HepG2 (cell line): ENCODE measurements around the gene RNU6-1. TPM values are rescaled to one million over a fixed set of nuclear protein-coding genes. Genes with fewer than 3 reads are reported as not detected.

Source experiments
- ATAC-seq: fragments of 200-7000 bp; cut with Tn5 transposase; 3 replicates; pipeline ENCODE4 v1.9.1; 2020; ENCODE audit warnings: mild to moderate bottlenecking, moderate library complexity
- BruUV-seq: library from RNA; stranded (reverse); fragments of 400-500 nt; replicated peaks from 2 replicates; lab custom pipeline; 2021; lab: Mats Ljungman, UMichigan
- CTCF ChIA-PET: fragments of 300-600 bp; formaldehyde crosslinking; extraction: SDS; loops from one replicate; lab custom pipeline; 2021; ENCODE audit warnings: low total read pairs, inconsistent platforms, low intra/inter-chr PET ratio; lab: Yijun Ruan, JAX
- POLR2A ChIA-PET: fragments of 350-600 bp; sonication (Branson Sonifier 250); formaldehyde crosslinking; loops from one replicate; lab custom pipeline; 2020; ENCODE audit warnings: antibody characterized with exemption, inconsistent platforms; lab: Yijun Ruan, JAX
- DNase-seq: peaks from one replicate; pipeline ENCODE4 v3.0.0-alpha.2; 2015; ENCODE audit warnings: low spot score
- FAIRE-seq: peaks from 3 replicates; lab custom pipeline; 2011; peaks lifted over from hg19 to GRCh38; lab: Jason Lieb, UNC
- H2AFZ ChIP-seq: one replicate; pipeline ENCODE4 v1.6.1; 2011; ENCODE audit warnings: low read length, inconsistent platforms
- H3K27ac ChIP-seq: fragments of 300-600 bp; 3 replicates; pipeline ENCODE4 v1.8.0; 2011; ENCODE audit warnings: mixed run types, mild to moderate bottlenecking, mixed read lengths, low read length, inconsistent platforms; ENCODE audit not compliant: insufficient read depth; ENCODE audit errors: extremely low read length
- H3K27me3 ChIP-seq, 2 experiments: fragments of 200-600 bp in 1 of 2; 2 replicates in 1 of 2; 3 replicates in 1 of 2; pipeline versions ENCODE4 v1.6.0 to v1.8.0; 2011; ENCODE audit warnings: low read length in 2 of 2, mild to moderate bottlenecking in 2 of 2, moderate library complexity in 2 of 2, inconsistent platforms in 1 of 2; ENCODE audit not compliant: insufficient read depth in 2 of 2, control insufficient read depth in 1 of 2
- H3K36me3 ChIP-seq, 2 experiments: fragments of 200-600 bp in 1 of 2; replicated peaks in 1 of 2; 2 replicates in 1 of 2; 3 replicates in 1 of 2; pipeline versions ENCODE4 v1.5.1 to v1.8.0; 2011; ENCODE audit warnings: low read length in 2 of 2, inconsistent platforms in 1 of 2; ENCODE audit not compliant: insufficient read depth in 2 of 2, control insufficient read depth in 1 of 2
- H3K4me1 ChIP-seq: 2 replicates; pipeline ENCODE4 v1.5.1; 2012; ENCODE audit warnings: low read length, inconsistent platforms; ENCODE audit not compliant: insufficient read depth
- H3K4me2 ChIP-seq: 2 replicates; pipeline ENCODE4 v1.6.0; 2011; ENCODE audit warnings: low read depth, low read length, inconsistent platforms
- H3K4me3 ChIP-seq, 3 experiments: fragments of 200-600 bp in 1 of 3; sonication (generic), shearing (Covaris generic) in 1 of 3; replicated peaks in 1 of 3; 2 replicates each; pipeline ENCODE4 v1.5.1; 2011 to 2016; ENCODE audit warnings: low read length in 3 of 3, inconsistent platforms in 2 of 3, low read depth in 2 of 3, mild to moderate bottlenecking in 2 of 3, control low read depth in 1 of 3, mixed read lengths in 1 of 3; ENCODE audit not compliant: insufficient read depth in 1 of 3
- H3K79me2 ChIP-seq: one replicate; pipeline ENCODE4 v1.6.1; 2011; ENCODE audit warnings: low read length, inconsistent platforms; ENCODE audit not compliant: insufficient read depth
- H3K9ac ChIP-seq: 2 replicates; pipeline ENCODE4 v1.6.0; 2011; ENCODE audit warnings: mild to moderate bottlenecking, low read depth, low read length, inconsistent platforms; ENCODE audit not compliant: insufficient read depth
- H3K9me3 ChIP-seq: 2 replicates; pipeline ENCODE4 v1.5.1; 2012; ENCODE audit warnings: mild to moderate bottlenecking, low read length
- H4K20me1 ChIP-seq: 2 replicates; pipeline ENCODE4 v1.6.0; 2011; ENCODE audit warnings: inconsistent platforms, mild to moderate bottlenecking, low read length, moderate library complexity; ENCODE audit not compliant: insufficient read depth
- CSRNP1 ChIP-seq: sonication (generic); formaldehyde crosslinking; IDR thresholded peaks from 2 replicates; pipeline ENCODE4 v1.8.1; 2023; ENCODE audit warnings: mild to moderate bottlenecking, missing genetic modification reagents
- DNMT1 ChIP-seq: sonication (generic); formaldehyde crosslinking; IDR thresholded peaks from 2 replicates; pipeline ENCODE4 v1.5.1; 2020; ENCODE audit warnings: mild to moderate bottlenecking, missing genetic modification reagents
- ELF4 ChIP-seq: sonication (generic); formaldehyde crosslinking; IDR thresholded peaks from 2 replicates; pipeline ENCODE4 v1.5.0; 2020; ENCODE audit warnings: missing genetic modification reagents, mild to moderate bottlenecking, moderate library complexity, borderline replicate concordance
- GABPB1 ChIP-seq: IDR thresholded peaks from 2 replicates; pipeline ENCODE4 v1.6.1; 2016; ENCODE audit warnings: mild to moderate bottlenecking, missing genetic modification reagents, moderate library complexity, missing compliant biosample characterization
- HMG20B ChIP-seq: conservative IDR thresholded peaks from 2 replicates; pipeline ENCODE4 v1.6.1; 2016; ENCODE audit warnings: missing genetic modification reagents, missing compliant biosample characterization
- HNF1B ChIP-seq: sonication (generic); formaldehyde crosslinking; IDR thresholded peaks from 2 replicates; pipeline ENCODE4 v1.5.1; 2020; ENCODE audit warnings: mild to moderate bottlenecking, moderate library complexity, missing genetic modification reagents
- NKX3-1 ChIP-seq: sonication (generic); formaldehyde crosslinking; IDR thresholded peaks from 2 replicates; pipeline ENCODE4 v1.5.0; 2020; ENCODE audit warnings: missing genetic modification reagents
- NRL ChIP-seq: sonication (generic); formaldehyde crosslinking; IDR thresholded peaks from 2 replicates; pipeline ENCODE4 v1.5.0; 2020; ENCODE audit warnings: missing genetic modification reagents, mild to moderate bottlenecking, moderate library complexity, borderline replicate concordance
- TERF1 ChIP-seq: sonication (generic); formaldehyde crosslinking; IDR thresholded peaks from 2 replicates; pipeline ENCODE4 v1.8.0; 2022; ENCODE audit warnings: mild to moderate bottlenecking, missing genetic modification reagents, moderate library complexity
- ZNF280D ChIP-seq: sonication (generic); formaldehyde crosslinking; IDR thresholded peaks from 2 replicates; pipeline ENCODE4 v1.5.1; 2020; ENCODE audit warnings: mild to moderate bottlenecking, missing genetic modification reagents
- ZNF629 ChIP-seq: sonication (generic); formaldehyde crosslinking; conservative IDR thresholded peaks from 2 replicates; pipeline ENCODE4 v1.5.0; 2020; ENCODE audit warnings: missing genetic modification reagents
- ZSCAN21 ChIP-seq: sonication (generic); formaldehyde crosslinking; IDR thresholded peaks from 2 replicates; pipeline ENCODE4 v1.8.0; 2022; ENCODE audit warnings: mild to moderate bottlenecking, missing genetic modification reagents, moderate library complexity, borderline replicate concordance
- WGBS: methylation state at CpG from one replicate; pipeline ENCODE4 v1.1.6; 2017; ENCODE audit warnings: low lambda C conversion rate; 5-methylcytosine and 5-hydroxymethylcytosine counted together
- in situ Hi-C: cut with HindIII; loops from 2 replicates; pipeline ENCODE4 v1.10.0; 2017; ENCODE audit warnings: low pct_unique_long_range_greater_than_20kb; ENCODE audit not compliant: extremely low pct_ligation_motif_present
- intact Hi-C: fragments of 100-400 bp; cut with micrococcal nuclease; formaldehyde crosslinking; loops from one replicate; pipeline ENCODE4 v1.10.0; 2022; ENCODE audit not compliant: unreplicated experiment
- polyA plus RNA-seq, 8 experiments: library from polyadenylated mRNA; depleted of rRNA in 3 of 8; stranded (reverse) in 7 of 8; unstranded in 1 of 8; fragments of >200 nt; fragmentation: Illumina TruSeq in 4 of 8; extraction: Trizol in 4 of 8; gene quantifications; 2 replicates each; pipeline versions ENCODE4 v1.2.1 to v1.2.3, GENCODE V29; 2011 to 2016; ENCODE audit warnings: low read depth in 4 of 8, missing spikeins in 1 of 8, mixed read lengths in 1 of 8; ENCODE audit not compliant: insufficient read depth in 1 of 8
- total RNA-seq, 5 experiments: library from RNA; depleted of rRNA; stranded (reverse); fragments of >200 nt; fragmentation: Illumina TruSeq; extraction: Trizol; gene quantifications; 2 replicates each; pipeline ENCODE4 v1.2.3, GENCODE V29; 2016; ENCODE audit warnings: low read depth in 1 of 5

Gene RNU6-1
- total and polyA plus RNA-seq, 2 of the 13 experiments (the other 11 are each of a cell fraction or from before 2014, with no cell fraction given), result under 0.01 TPM; not detected in 1

GRCh38 chr15:67820992-67821783 lies 18.7 kb downstream of the RNU6-1 start (continued):
- TF ChIP-seq NRL (CRISPR knock-in tag) (no peak), ZSCAN21 (CRISPR knock-in tag) (peak; percentile 73)

GRCh38 chr15:67820122-67820991 lies 19.5 kb downstream of the RNU6-1 start:
- DNase-seq, result no peak
- FAIRE-seq, result no peak
- H3K9ac ChIP-seq, result no peak overlapping the region
- no peak for ATAC-seq
- intact Hi-C loops, result no loop called here
- H3K4me3 ChIP-seq, result no peak overlapping the region
- 80% methylated on average over 38 of the region's 50 CpGs for WGBS
- H3K4me1 ChIP-seq, result no peaks in the 10 kb centered on the region
- TF ChIP-seq TERF1 (CRISPR knock-in tag) (no peak), ZNF280D (CRISPR knock-in tag) (no peak), GABPB1 (no peak), HMG20B (CRISPR knock-in tag) (no peak), CSRNP1 (0 out of 2 replicates have a peak, but pooled peaks have one; percentile 26), HNF1B (no peak), NKX3-1 (CRISPR knock-in tag) (no peak), ELF4 (no peak), DNMT1 (CRISPR knock-in tag) (0 out of 2 replicates have a peak, but pooled peaks have one; percentile 30), ZNF629 (CRISPR knock-in tag) (peak; percentile 41)
- ChIA-PET POLR2A (no interaction called here), CTCF (no interaction called here)
- no peak overlapping the region for H3K4me2 ChIP-seq
- no peak overlapping the region for H2AFZ ChIP-seq
- BruUV-seq, result no TSS peak
- in situ Hi-C loops, result no loop called here
- H3K79me2 ChIP-seq, result no peaks in the 10 kb centered on the region
- H3K27ac ChIP-seq, result no peak overlapping the region
- H4K20me1 ChIP-seq, result peaks cover 8% of the 10 kb centered on the region; the same call in 1 of the 2 replicates
- peaks cover 13 to 37% of the 10 kb centered on the region in 2 experiments for H3K27me3 ChIP-seq
- no peaks in the 10 kb centered on the region for H3K36me3 ChIP-seq
- H3K9me3 ChIP-seq, result no peaks in the 10 kb centered on the region
